Measurements from ENCODE around the gene EPPIN.

EPPIN gene

DNA sequence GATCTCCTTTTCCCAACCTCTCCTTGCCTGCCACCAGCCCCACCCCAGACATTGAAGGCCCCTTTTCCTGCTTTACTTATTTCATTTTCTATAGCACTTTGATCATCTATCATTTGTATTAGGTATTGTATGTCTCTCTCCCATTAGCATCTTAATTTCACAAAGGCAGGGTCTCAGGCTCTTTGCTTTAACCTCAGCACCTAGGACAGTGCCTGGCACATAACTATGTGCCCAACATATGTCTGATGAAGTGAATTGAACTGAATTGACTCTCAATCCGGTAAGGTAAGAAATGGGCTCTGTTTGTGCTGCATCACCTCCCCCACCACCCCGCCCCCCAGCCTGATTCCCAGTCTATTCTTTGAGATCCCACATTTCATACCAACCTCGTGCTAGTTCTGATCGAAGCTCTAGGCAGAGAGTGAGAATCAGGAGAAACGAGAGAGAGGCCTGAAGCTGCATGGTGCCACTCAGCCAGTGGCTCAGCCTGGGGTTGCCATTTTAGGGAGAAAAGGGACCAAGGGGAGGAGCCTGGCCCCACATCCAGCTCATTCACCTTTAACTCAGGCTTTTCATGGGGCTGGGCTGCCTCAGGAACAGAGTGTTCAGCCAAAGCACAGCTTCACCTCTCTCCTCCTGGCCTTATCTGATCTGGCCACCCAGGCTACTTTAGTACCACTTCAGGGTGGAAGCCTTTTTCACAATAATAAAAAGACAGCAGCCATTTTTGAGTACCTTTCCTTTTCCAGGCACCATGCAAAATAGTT, 31.9 kb downstream of the EPPIN start, which contains the start of gene SPINT3:
Gene SPINT3, minus strand, starts transcription at position 476 of the 767 bp plus-strand sequence. Its CDS starts 14 bp downstream, at position 462.
- DNase-seq (ENCODE audit: extremely low spot score) = no peak
- CTCF ChIA-PET = no interaction called here
- POLR2A ChIA-PET = no interaction called here
- TF ChIP-seq L3MBTL2 (conservative IDR thresholded peaks at IDR 0.05) (0 out of 2 replicates have a peak, but pooled peaks have one; percentile 28), BHLHE40 (IDR thresholded peaks at IDR 0.05; ENCODE audit: borderline replicate concordance) (no peak)

DNA sequence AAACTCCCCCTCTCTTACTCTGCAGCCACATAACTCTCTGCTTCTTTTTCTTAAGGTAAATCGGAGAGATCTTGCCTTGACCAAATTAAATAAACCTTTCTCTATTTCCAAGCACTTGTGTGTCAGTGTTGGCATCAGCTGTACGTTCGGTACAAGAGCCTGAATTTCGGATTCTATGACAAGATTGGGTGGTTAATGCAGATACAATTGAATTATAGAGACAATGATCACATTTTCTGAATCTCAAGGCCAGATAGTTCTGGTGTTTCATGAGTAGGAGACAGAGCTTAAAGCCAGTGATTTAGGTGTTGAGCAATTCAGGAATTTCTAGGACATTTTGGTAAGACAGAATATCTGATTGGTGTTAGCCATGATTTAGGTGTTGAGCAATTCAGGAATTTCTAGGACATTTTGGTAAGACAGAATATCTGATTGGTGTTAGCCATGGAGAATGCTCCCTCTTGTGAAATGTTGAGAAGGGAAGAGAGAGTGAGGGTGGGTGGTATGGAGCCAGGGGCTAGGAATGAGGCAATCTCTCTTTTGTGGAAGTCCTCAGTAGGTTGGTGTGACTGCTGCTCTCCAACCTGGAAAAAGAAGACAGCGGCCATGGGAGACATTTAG, 36.8 kb downstream of the EPPIN start:
- CTCF ChIA-PET = no interaction called here
- TF ChIP-seq CTBP1 (IDR thresholded peaks at IDR 0.05; ENCODE audit: borderline replicate concordance) (no peak), SP1 (IDR thresholded peaks at IDR 0.05) (no peak), LEF1 (IDR thresholded peaks at IDR 0.05; ENCODE audit: borderline replicate concordance) (no peak), FOXK2 (IDR thresholded peaks at IDR 0.05) (no peak), FOXA1 (IDR thresholded peaks at IDR 0.05) (no peak), ELF4 (IDR thresholded peaks at IDR 0.05) (no peak), L3MBTL2 (conservative IDR thresholded peaks at IDR 0.05) (no peak), ARNT (IDR thresholded peaks at IDR 0.05) (no peak), ZNF384 (IDR thresholded peaks at IDR 0.05) (no peak), BHLHE40 (IDR thresholded peaks at IDR 0.05; ENCODE audit: borderline replicate concordance) (no peak), FOXM1 (IDR thresholded peaks at IDR 0.05; ENCODE audit: borderline replicate concordance) (no peak)
- TF ChIP-seq, protein P1, sequence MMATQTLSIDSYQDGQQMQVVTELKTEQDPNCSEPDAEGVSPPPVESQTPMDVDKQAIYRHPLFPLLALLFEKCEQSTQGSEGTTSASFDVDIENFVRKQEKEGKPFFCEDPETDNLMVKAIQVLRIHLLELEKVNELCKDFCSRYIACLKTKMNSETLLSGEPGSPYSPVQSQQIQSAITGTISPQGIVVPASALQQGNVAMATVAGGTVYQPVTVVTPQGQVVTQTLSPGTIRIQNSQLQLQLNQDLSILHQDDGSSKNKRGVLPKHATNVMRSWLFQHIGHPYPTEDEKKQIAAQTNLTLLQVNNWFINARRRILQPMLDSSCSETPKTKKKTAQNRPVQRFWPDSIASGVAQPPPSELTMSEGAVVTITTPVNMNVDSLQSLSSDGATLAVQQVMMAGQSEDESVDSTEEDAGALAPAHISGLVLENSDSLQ (IDR thresholded peaks at IDR 0.05) = no peak

DNA sequence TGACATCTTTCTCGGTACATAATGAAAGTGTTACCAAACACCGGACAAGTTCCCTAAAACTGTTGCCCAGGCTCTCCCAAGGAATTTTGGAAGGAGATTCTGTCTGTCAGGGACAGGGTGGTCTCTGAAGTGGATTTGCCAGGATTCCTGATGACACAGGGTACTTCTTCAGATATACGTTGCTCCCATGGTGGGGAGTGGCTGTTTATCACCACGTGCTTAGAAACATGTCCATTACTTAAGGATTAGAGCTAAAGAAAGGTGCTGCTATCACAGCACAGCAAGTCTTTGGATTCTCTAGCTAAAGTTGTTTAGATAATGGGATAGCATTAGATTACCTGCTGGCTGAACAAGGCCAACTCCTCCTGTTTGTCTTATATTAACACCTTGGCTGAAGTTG, 38.1 kb downstream of the EPPIN start:
- DNase-seq (ENCODE audit: extremely low spot score) = no peak
- ChIA-PET POLR2A (no interaction called here), CTCF (no interaction called here)
- TF ChIP-seq ARNT (IDR thresholded peaks at IDR 0.05) = no peak
- no peak for TF ChIP-seq HDGF (IDR thresholded peaks at IDR 0.05; ENCODE audit: borderline replicate concordance)
- TF ChIP-seq BHLHE40 (IDR thresholded peaks at IDR 0.05; ENCODE audit: borderline replicate concordance) = no peak
- TF ChIP-seq ZNF384 (IDR thresholded peaks at IDR 0.05) = no peak
- no peak for TF ChIP-seq TARDBP (IDR thresholded peaks at IDR 0.05)
- TF ChIP-seq SP1 (IDR thresholded peaks at IDR 0.05) = no peak
- TF ChIP-seq FOXM1 (IDR thresholded peaks at IDR 0.05; ENCODE audit: borderline replicate concordance) = no peak
- TF ChIP-seq FOXK2 (IDR thresholded peaks at IDR 0.05) = no peak
- TF ChIP-seq SUZ12 (IDR thresholded peaks at IDR 0.05) = no peak
- no peak for TF ChIP-seq NFRKB (IDR thresholded peaks at IDR 0.05)
- no peak for TF ChIP-seq ELF4 (IDR thresholded peaks at IDR 0.05)
- no peak for TF ChIP-seq CTBP1 (IDR thresholded peaks at IDR 0.05; ENCODE audit: borderline replicate concordance)
- TF ChIP-seq, protein P1 (IDR thresholded peaks at IDR 0.05) = no peak
- TF ChIP-seq L3MBTL2 (conservative IDR thresholded peaks at IDR 0.05) = no peak
- TF ChIP-seq LEF1 (IDR thresholded peaks at IDR 0.05; ENCODE audit: borderline replicate concordance) = no peak
- no peak for TF ChIP-seq FOXA1 (IDR thresholded peaks at IDR 0.05)

More for the DNA sequence above, 36.8 kb downstream of the EPPIN start:
- DNase-seq (ENCODE audit: extremely low spot score) = no peak
- POLR2A ChIA-PET = no interaction called here

DNA sequence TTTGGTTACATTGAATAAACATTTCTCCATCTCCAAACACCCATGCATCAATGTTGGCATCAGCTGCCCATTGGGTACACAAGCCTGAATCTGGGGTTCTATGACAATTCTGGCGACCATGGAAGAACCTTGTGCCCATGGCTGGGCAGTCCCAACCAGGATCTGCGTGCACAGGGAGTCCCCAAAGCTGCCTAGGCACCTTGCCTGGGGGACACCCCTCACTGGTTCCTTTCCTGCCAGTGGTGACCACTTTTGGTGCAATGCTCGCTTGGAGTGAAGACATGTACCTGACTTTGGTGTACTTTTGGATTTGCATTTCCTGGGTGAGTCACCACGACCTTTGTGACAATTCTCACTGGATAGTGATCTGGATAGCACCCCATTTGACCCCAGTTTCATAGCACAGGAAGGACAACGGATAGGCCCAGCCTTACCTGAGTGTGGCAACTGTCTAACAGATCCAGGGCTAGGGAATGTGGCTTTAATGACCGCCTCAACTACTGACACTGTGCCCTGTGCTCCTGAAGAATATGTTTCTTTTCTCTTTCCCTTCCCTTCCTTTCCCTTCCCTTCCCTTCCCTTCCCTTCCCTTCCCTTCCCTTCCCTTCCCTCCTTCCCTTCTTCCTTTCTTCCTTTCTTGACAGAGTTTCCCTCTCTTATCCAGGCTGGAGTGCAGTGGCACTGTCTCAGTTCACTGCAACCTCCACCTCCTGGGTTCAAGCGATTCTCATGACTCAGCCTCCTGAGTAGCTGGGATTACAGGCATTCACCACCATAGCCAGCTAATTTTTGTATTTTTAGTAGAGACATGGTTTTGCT, 38.9 kb downstream of the EPPIN start:
- DNase-seq (ENCODE audit: extremely low spot score) = no peak
- TF ChIP-seq ZNF384 (IDR thresholded peaks at IDR 0.05) (no peak), ARNT (IDR thresholded peaks at IDR 0.05) (no peak), SUZ12 (IDR thresholded peaks at IDR 0.05) (no peak), NFRKB (IDR thresholded peaks at IDR 0.05) (no peak), FOXM1 (IDR thresholded peaks at IDR 0.05; ENCODE audit: borderline replicate concordance) (no peak), TARDBP (IDR thresholded peaks at IDR 0.05) (no peak), HDGF (IDR thresholded peaks at IDR 0.05; ENCODE audit: borderline replicate concordance) (no peak), FOXA1 (IDR thresholded peaks at IDR 0.05) (no peak), ELF4 (IDR thresholded peaks at IDR 0.05) (no peak), CTBP1 (IDR thresholded peaks at IDR 0.05; ENCODE audit: borderline replicate concordance) (no peak), LEF1 (IDR thresholded peaks at IDR 0.05; ENCODE audit: borderline replicate concordance) (no peak), FOXK2 (IDR thresholded peaks at IDR 0.05) (no peak), SP1 (IDR thresholded peaks at IDR 0.05) (no peak), BHLHE40 (IDR thresholded peaks at IDR 0.05; ENCODE audit: borderline replicate concordance) (no peak), L3MBTL2 (conservative IDR thresholded peaks at IDR 0.05) (no peak)
- TF ChIP-seq, protein P1 (IDR thresholded peaks at IDR 0.05) = no peak
- CTCF ChIA-PET = no interaction called here
- POLR2A ChIA-PET = no interaction called here

DNA sequence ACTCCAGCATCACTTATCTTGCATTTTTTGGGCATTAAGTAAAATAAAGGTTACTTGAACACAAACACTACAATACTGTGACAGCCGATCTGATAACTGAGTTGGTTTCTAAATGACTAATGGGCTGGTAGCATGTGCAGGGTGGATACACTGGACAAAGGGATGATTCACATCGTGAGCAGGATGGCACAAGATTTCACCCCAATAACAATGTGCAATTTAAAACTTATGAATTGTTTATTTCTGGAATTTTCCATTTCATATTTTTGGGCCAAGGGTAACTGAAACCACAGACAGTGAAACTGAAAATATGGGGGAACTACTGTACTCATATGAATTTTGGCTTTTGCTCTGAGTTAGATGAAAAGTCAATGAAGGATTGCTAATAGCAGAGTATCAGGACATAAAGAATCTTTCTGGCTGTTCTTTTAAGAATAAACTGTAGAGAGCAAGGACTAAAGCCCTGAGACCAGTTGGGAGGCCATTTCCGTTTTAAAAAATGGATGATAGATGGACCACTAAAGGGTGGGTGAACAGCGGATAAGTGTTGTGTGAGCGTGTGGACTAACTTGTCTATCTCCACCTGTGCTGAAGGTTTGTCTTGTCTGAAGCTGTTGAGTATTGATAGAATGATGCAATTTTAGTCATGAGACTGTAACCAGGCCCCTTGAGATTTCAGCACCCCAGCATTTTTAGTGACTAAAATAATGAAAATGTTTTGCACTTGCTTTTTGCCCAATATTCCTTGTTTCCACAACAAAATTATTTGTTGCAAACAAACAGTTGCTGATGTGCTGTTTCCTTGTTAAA, 40.0 kb downstream of the EPPIN start:
- no peak for DNase-seq (ENCODE audit: extremely low spot score)
- CTCF ChIA-PET = no interaction called here
- no peak for TF ChIP-seq FOXK2 (IDR thresholded peaks at IDR 0.05)
- TF ChIP-seq ELF4 (IDR thresholded peaks at IDR 0.05) = no peak
- TF ChIP-seq TARDBP (IDR thresholded peaks at IDR 0.05) = no peak
- TF ChIP-seq SP1 (IDR thresholded peaks at IDR 0.05) = no peak
- no peak for TF ChIP-seq FOXM1 (IDR thresholded peaks at IDR 0.05; ENCODE audit: borderline replicate concordance)
- TF ChIP-seq BHLHE40 (IDR thresholded peaks at IDR 0.05; ENCODE audit: borderline replicate concordance) = no peak
- TF ChIP-seq, protein P1 (IDR thresholded peaks at IDR 0.05) = no peak
- no peak for TF ChIP-seq ARNT (IDR thresholded peaks at IDR 0.05)
- no peak for TF ChIP-seq L3MBTL2 (conservative IDR thresholded peaks at IDR 0.05)
- no peak for TF ChIP-seq ZNF384 (IDR thresholded peaks at IDR 0.05)
- TF ChIP-seq NFRKB (IDR thresholded peaks at IDR 0.05) = no peak
- no peak for TF ChIP-seq CTBP1 (IDR thresholded peaks at IDR 0.05; ENCODE audit: borderline replicate concordance)
- no peak for TF ChIP-seq LEF1 (IDR thresholded peaks at IDR 0.05; ENCODE audit: borderline replicate concordance)
- no peak for TF ChIP-seq HDGF (IDR thresholded peaks at IDR 0.05; ENCODE audit: borderline replicate concordance)
- TF ChIP-seq FOXA1 (IDR thresholded peaks at IDR 0.05) = no peak
- no peak for TF ChIP-seq SUZ12 (IDR thresholded peaks at IDR 0.05)
- POLR2A ChIA-PET = no interaction called here

Data from HEK293T (cell line).